Fibroblast of the aortic adventitia (primary cell): ENCODE measurements around the gene NUDT1. TPM values are rescaled to one million over a fixed set of nuclear protein-coding genes. Genes with fewer than 3 reads are reported as not detected.

ENCODE experiments used
- DNase-seq: peaks from one replicate; pipeline ENCODE4 v3.0.0-alpha.2; 2010; ENCODE audit warnings: low read depth
- H3K4me3 ChIP-seq: 2 replicates; pipeline ENCODE4 v1.5.1; 2011; ENCODE audit warnings: low read depth, mild to moderate bottlenecking, control low read depth, low read length, moderate library complexity
- total RNA-seq: library from RNA; depleted of rRNA; stranded (reverse); fragments of >200 nt; gene quantifications from 2 replicates; pipeline ENCODE4 v1.2.3, GENCODE V29; 2012; ENCODE audit warnings: low replicate concordance
- TF ChIP-seq, protein P1 (sequence below): IDR thresholded peaks from 2 replicates; pipeline ENCODE4 v1.5.1; 2011; ENCODE audit warnings: mild to moderate bottlenecking, low read length, control low read depth, inconsistent platforms; ENCODE audit not compliant: insufficient read depth

Gene NUDT1
- total RNA-seq, 1 donor: 16.3 TPM

DNA sequence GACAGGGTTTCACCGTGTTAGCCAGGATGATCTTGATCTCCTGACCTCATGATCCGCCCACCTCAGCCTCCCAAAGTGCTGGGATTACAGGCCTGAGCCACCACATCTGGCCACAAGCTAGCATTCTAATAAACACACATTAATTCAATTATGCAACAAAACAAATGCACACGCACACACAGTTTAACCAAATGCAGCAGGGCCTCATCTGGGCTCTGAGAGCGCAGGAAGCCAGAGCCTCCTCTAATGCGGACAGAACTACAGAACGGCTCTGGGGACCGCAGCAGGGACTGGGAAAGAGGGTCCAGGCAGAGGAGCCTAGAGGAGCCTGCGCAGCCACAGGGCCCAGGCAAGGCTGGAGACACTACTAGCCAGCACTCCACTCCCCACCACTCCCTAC lies 13.1 kb upstream of the NUDT1 start:
- TF ChIP-seq, protein P1, sequence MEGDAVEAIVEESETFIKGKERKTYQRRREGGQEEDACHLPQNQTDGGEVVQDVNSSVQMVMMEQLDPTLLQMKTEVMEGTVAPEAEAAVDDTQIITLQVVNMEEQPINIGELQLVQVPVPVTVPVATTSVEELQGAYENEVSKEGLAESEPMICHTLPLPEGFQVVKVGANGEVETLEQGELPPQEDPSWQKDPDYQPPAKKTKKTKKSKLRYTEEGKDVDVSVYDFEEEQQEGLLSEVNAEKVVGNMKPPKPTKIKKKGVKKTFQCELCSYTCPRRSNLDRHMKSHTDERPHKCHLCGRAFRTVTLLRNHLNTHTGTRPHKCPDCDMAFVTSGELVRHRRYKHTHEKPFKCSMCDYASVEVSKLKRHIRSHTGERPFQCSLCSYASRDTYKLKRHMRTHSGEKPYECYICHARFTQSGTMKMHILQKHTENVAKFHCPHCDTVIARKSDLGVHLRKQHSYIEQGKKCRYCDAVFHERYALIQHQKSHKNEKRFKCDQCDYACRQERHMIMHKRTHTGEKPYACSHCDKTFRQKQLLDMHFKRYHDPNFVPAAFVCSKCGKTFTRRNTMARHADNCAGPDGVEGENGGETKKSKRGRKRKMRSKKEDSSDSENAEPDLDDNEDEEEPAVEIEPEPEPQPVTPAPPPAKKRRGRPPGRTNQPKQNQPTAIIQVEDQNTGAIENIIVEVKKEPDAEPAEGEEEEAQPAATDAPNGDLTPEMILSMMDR: no peak
- H3K4me3 ChIP-seq: no peak overlapping the region
- DNase-seq: no peak

DNA sequence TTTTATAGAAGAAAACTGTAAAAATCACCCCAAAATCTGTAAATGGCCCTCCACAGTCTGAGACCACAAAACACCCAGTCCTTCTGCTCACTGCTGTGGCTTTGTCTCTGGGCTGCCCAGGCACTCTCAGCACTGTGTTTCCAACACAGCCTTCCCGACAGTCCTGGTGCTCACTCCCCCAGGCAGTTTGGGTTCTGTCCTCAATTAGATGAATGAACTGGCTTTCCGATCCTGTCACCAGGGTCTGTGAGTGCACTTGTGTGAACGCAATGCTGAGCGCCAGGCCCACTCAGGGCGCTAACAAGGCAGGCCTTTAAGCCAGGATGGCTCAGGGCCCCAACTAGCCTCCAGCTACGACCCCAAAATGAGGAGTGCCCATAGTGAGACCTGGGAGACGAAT lies 12.6 kb upstream of the NUDT1 start:
- H3K4me3 ChIP-seq: no peak overlapping the region
- DNase-seq: no peak
- TF ChIP-seq, protein P1: no peak

GRCh38 chr7:2230226-2230625 lies 11.8 kb upstream of the NUDT1 start:
- TF ChIP-seq, protein P1: no peak
- H3K4me3 ChIP-seq: no peak overlapping the region
- no peak for DNase-seq

DNA sequence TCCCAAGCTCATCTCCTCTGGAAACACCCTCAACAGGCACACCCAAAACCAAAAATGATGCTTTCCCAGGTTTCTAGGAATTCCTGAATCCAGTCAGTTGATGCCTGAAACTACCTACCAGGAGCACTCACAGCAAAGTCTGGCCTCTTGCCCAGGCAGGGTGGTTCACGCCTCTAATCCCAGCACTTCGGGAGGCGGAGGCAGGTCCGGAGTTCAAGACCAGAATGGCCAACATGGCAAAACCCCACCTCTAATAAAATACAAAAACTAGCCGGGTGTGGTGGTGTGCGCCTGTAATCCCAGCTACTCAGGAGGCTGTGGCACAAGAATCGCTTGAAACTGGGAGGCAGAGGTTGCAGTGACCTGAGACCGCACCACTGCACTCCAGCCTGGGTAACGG lies 11.1 kb upstream of the NUDT1 start:
- no peak overlapping the region for H3K4me3 ChIP-seq
- DNase-seq: no peak
- TF ChIP-seq, protein P1: no peak

DNA sequence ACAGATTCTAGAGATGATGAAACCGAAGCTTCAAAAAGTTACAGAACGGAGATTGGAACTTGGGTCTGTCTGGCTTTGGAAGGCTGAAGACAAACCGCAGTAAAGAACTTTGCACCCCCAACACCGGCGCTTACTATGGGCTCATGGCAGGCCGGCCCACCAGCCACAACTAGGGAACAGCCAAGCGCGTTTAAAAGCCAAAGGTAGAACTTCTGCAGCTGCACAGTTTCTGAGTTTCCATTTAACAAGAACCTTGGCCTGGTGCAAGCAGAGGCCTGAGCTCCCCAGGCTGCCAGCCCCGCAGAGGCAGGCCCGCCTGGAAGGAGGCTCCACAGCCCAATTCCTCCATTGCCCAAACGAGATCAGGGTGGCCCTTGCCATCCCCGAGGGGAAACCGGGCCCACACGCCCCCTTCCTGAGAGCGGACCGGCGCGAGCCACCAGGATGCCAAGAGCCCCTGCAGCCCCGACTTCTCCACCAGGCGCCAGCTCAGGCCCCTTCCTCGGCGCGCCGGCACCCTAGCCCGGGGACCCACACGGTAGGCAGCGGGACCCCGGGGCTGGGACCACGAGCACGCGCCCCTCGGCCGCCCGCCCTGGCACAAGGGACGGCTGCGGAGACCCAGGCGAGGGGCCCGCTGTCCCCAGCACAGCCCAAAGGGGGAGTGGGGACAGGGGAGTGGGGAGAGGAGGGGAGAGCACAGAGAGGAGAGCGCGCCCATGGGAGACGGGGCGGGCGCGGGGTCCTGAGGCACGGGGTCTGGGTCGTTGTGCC lies 9.8 kb upstream of the NUDT1 start:
- TF ChIP-seq, protein P1: no peak
- peak overlapping the region; percentile 82 for H3K4me3 ChIP-seq
- DNase-seq: peak; percentile 13

DNA sequence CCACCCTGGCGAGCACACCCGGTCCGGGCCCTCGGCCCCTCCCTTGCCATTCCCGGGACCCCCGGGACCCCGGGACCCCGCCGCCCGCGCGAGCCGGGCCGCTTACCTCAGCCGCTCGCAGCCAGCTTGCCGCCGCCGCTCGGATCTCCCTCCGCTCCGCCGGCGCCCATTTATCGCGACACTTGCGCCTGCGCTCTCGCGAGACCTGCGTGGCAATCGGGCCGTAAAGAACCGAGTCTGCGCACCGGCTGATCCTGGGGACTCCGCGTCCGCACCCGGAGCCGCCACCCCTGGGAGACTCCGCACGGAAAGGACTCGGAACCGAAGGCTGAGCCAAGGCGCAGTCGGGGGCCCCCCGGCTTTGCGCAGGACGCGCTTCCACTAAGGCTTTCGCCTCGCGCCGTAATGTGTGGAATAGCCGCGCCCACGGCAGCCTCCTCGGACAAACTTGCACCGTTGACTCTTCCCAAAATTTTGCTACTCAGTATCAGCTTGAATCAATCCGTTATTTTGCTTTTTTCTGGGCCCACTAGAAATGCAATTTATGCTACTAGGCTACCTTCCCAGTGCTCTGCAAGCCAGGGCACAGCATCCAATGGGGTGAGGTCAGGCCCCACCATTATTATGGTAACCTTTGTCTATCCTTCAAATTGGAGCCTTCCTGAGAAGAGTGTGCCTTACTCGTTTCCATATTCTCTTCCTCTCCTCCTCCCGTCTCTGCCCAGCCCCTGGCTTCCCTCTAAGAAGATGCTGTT lies 9.1 kb upstream of the NUDT1 start, which contains the start of gene MAD1L1:
Gene MAD1L1, minus strand, starts transcription at position 180 of the 755 bp plus-strand sequence. CDS start 2,812 bp downstream, outside the sequence.
- TF ChIP-seq, protein P1: no peak
- H3K4me3 ChIP-seq: peak within 1 kb of the TSS; percentile 82
- peak; percentile 90 for DNase-seq
